Sigmoid colon (tissue), 7 donors: Measurements from ENCODE around the gene PPP4C. TPM values are rescaled to one million over a fixed set of nuclear protein-coding genes. Genes with fewer than 3 reads are reported as not detected.

Experiments
- DNase-seq: peaks from one replicate; pipeline ENCODE4 v3.0.0-alpha.2; 2019
- H3K27ac ChIP-seq, 4 donors: fragments of 200-600 bp; sonication (generic); one replicate each; pipeline ENCODE4 v1.5.1; 2016 to 2019; ENCODE audit warnings: mild to moderate bottlenecking in 1 of 4
- H3K27me3 ChIP-seq, 3 donors: fragments of 200-600 bp; sonication (generic); one replicate each; pipeline ENCODE4 v1.5.1; 2019; ENCODE audit warnings: mild to moderate bottlenecking in 1 of 3
- H3K36me3 ChIP-seq, 4 donors: fragments of 200-600 bp; sonication (generic); one replicate each; pipeline ENCODE4 v1.5.1; 2016 to 2019
- H3K4me1 ChIP-seq, 4 donors: fragments of 200-600 bp; sonication (generic); one replicate each; pipeline ENCODE4 v1.5.1; 2017 to 2019
- H3K4me3 ChIP-seq, 4 donors: fragments of 200-600 bp; sonication (generic); one replicate each; pipeline ENCODE4 v1.5.1; 2017 to 2019; ENCODE audit warnings: mild to moderate bottlenecking in 2 of 4, moderate library complexity in 1 of 4
- H3K9me3 ChIP-seq, 4 donors: fragments of 200-600 bp in 3 of 4; sonication (generic) in 3 of 4; one replicate each; pipeline versions ENCODE4 v1.5.1 to v1.6.1; 2013 to 2019
- CTCF ChIP-seq, 4 experiments: fragments of 450-650 bp in 3 of 4; fragments of 200-600 bp in 1 of 4; IDR thresholded peaks; one replicate each; pipeline ENCODE4 v1.5.1; 2016 to 2019; ENCODE audit warnings: antibody characterized with exemption in 4 of 4, mild to moderate bottlenecking in 3 of 4, moderate library complexity in 2 of 4
- EP300 ChIP-seq, 4 donors: sonication (generic); formaldehyde crosslinking; IDR thresholded peaks; one replicate each; pipeline ENCODE4 v1.6.1; 2017; ENCODE audit warnings: antibody characterized with exemption in 4 of 4
- POLR2A ChIP-seq, 2 donors: fragments of 450-650 bp; IDR thresholded peaks; one replicate each; pipeline ENCODE4 v1.6.1; 2016; ENCODE audit warnings: antibody characterized with exemption in 2 of 2, mild to moderate bottlenecking in 2 of 2, moderate library complexity in 2 of 2
- POLR2AphosphoS5 ChIP-seq, 4 donors: sonication (generic); formaldehyde crosslinking; IDR thresholded peaks; one replicate each; pipeline ENCODE4 v1.6.1; 2017; ENCODE audit warnings: antibody characterized with exemption in 4 of 4
- WGBS, 2 donors: extraction: QIAGEN DNeasy Blood & Tissue Kit; methylation state at CpG; one replicate each; pipeline ENCODE4 v1.1.7; 2013; 5-methylcytosine and 5-hydroxymethylcytosine counted together
- intact Hi-C: fragments of 100-400 bp; cut with DNase I; formaldehyde crosslinking; loops from one replicate; pipeline ENCODE4 v1.15.1; 2023
- polyA plus RNA-seq, 3 donors: library from polyadenylated mRNA; stranded (reverse); fragments of 200-250 nt; gene quantifications; one replicate each; pipeline ENCODE4 v1.2.3, GENCODE V29; 2013
- total RNA-seq, 4 donors: library from RNA; depleted of rRNA; stranded (reverse); fragments of >200 nt; gene quantifications; one replicate each; pipeline ENCODE4 v1.1.0, GENCODE V29; 2016
- donor health status: healthy with polysubstance abuse.
- donor health status: Bipolar disorder and iron deficiency.
- donor health status: healthy.

The PPP4C gene
- total and polyA plus RNA-seq, 7 donors, result 39.2 to 155 (median 45.6) TPM

GRCh38 chr16:30083216-30084055 lies 7.6 kb downstream of the PPP4C start:
- H3K4me3 ChIP-seq, result no peak overlapping the region
- TF ChIP-seq POLR2A (IDR thresholded peaks at IDR 0.05), result no peak
- no peak for TF ChIP-seq CTCF (IDR thresholded peaks at IDR 0.05)
- TF ChIP-seq POLR2AphosphoS5 (IDR thresholded peaks at IDR 0.05), result no peak
- no peak for TF ChIP-seq EP300 (IDR thresholded peaks at IDR 0.05)
- no peak overlapping the region for H3K27ac ChIP-seq
- 92 to 95% methylated on average over 24 of the region's 24 CpGs for WGBS, 2 donors
- H3K36me3 ChIP-seq, result peaks cover 21 to 73% (median 44%) of the 10 kb centered on the region in 4 donors
- H3K27me3 ChIP-seq, result no peaks in the 10 kb centered on the region
- intact Hi-C loops, result no loop called here
- H3K4me1 ChIP-seq, result peaks cover 0 to 7% (median 3%) of the 10 kb centered on the region in 4 donors
- no peaks in the 10 kb centered on the region for H3K9me3 ChIP-seq
- DNase-seq, result no peak

- Histone ChIP-seq H3K4me3 (no peak overlapping the region), H3K4me1 (no peaks in the 10 kb centered on the region), H3K36me3 (peaks cover 21 to 64% (median 42%) of the 10 kb centered on the region in 4 donors), H3K27me3 (no peaks in the 10 kb centered on the region), H3K9me3 (no peaks in the 10 kb centered on the region), H3K27ac (peak overlapping the region in 1 of 4 donors; percentile 47)
- intact Hi-C loops, result no loop called here
- TF ChIP-seq CTCF (IDR thresholded peaks at IDR 0.05) (no peak), POLR2AphosphoS5 (IDR thresholded peaks at IDR 0.05) (no peak), EP300 (IDR thresholded peaks at IDR 0.05) (no peak), POLR2A (IDR thresholded peaks at IDR 0.05) (no peak)
- DNase-seq, result no peak
- 88 to 93% methylated on average over 18 of the region's 18 CpGs for WGBS, 2 donors
Observed at GRCh38 chr16:30084096-30084815, 8.5 kb downstream of the PPP4C start.

GRCh38 chr16:30084816-30085159 lies 9.0 kb downstream of the PPP4C start:
- Histone ChIP-seq H3K4me3 (no peak overlapping the region), H3K27me3 (no peaks in the 10 kb centered on the region), H3K9me3 (no peaks in the 10 kb centered on the region), H3K27ac (peak overlapping the region in 2 of 4 donors; percentile 45 to 47), H3K4me1 (no peaks in the 10 kb centered on the region), H3K36me3 (peaks cover 21 to 59% (median 42%) of the 10 kb centered on the region in 4 donors)
- intact Hi-C loops, result no loop called here
- TF ChIP-seq EP300 (IDR thresholded peaks at IDR 0.05) (no peak), POLR2A (IDR thresholded peaks at IDR 0.05) (no peak), CTCF (IDR thresholded peaks at IDR 0.05) (no peak)
- 77 to 78% methylated on average over 17 of the region's 17 CpGs for WGBS, 2 donors
- peak; percentile 79 for DNase-seq

GRCh38 chr16:30085247-30085646 lies 9.5 kb downstream of the PPP4C start:
- Histone ChIP-seq H3K9me3 (no peaks in the 10 kb centered on the region), H3K4me1 (no peaks in the 10 kb centered on the region), H3K4me3 (no peak overlapping the region), H3K27ac (peak overlapping the region; percentile 18 to 47 (median 38)), H3K27me3 (no peaks in the 10 kb centered on the region), H3K36me3 (peaks cover 21 to 56% (median 42%) of the 10 kb centered on the region in 4 donors)
- WGBS, 2 donors, result 77 to 88% methylated on average over 3 of the region's 3 CpGs
- intact Hi-C loops, result no loop called here
- no peak for DNase-seq
- no peak for TF ChIP-seq POLR2AphosphoS5 (IDR thresholded peaks at IDR 0.05)
- no peak for TF ChIP-seq POLR2A (IDR thresholded peaks at IDR 0.05)
- TF ChIP-seq EP300 (IDR thresholded peaks at IDR 0.05), result no peak
- no peak for TF ChIP-seq CTCF (IDR thresholded peaks at IDR 0.05)
